Adipocyte (in vitro differentiated cells): ENCODE data around the gene ALDH3A1.

ENCODE experiments used
- DNase-seq: peaks from one replicate; pipeline ENCODE4 v3.0.0-alpha.2; 2015; ENCODE audit warnings: low read depth
- H3K27me3 ChIP-seq: replicated peaks from 2 replicates; pipeline ENCODE4 v1.7.0; 2013; ENCODE audit warnings: mild to moderate bottlenecking, low read length, moderate library complexity; ENCODE audit not compliant: control insufficient read depth, insufficient read depth
- H3K36me3 ChIP-seq: 2 replicates; pipeline ENCODE4 v1.7.0; 2013; ENCODE audit warnings: low read length, mild to moderate bottlenecking, moderate library complexity; ENCODE audit not compliant: control insufficient read depth, insufficient read depth, severe bottlenecking
- H3K4me1 ChIP-seq: 2 replicates; pipeline ENCODE4 v1.7.0; 2013; ENCODE audit warnings: mild to moderate bottlenecking, low read length, moderate library complexity; ENCODE audit not compliant: control insufficient read depth, insufficient read depth
- H3K4me3 ChIP-seq: 2 replicates; pipeline ENCODE4 v1.7.0; 2013; ENCODE audit warnings: mild to moderate bottlenecking, low read length, moderate library complexity
- H3K9ac ChIP-seq: 2 replicates; pipeline ENCODE4 v1.7.0; 2013; ENCODE audit warnings: mild to moderate bottlenecking, low read length, moderate library complexity
- H3K9me3 ChIP-seq: 2 replicates; pipeline ENCODE4 v1.7.0; 2013; ENCODE audit warnings: mild to moderate bottlenecking, low read length, moderate library complexity; ENCODE audit not compliant: control insufficient read depth

Gene ALDH3A1

DNA sequence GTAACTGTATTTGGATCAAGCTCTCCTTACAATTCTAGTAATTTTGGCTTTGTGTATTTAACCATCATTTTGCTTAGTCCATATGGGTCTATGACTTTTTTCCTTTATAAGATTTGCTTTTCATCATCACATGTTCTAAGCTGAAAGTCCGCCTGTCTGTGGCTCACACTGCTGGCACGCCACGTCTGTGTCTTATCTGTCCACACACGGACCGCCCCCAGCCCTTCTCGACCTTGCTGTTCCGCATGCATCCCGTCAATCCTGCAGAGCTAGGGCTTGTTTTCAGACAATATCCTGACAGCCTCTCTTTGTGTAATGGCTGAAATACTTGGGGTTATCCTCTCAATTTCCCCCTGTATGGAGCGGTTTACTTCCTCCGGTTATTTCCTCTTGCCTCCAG is 8.4 kb upstream of the ALDH3A1 start:
- no peaks in the 10 kb centered on the region for H3K36me3 ChIP-seq
- H3K9me3 ChIP-seq: no peaks in the 10 kb centered on the region
- peaks cover 8% of the 10 kb centered on the region for H3K27me3 ChIP-seq
- no peak overlapping the region for H3K4me3 ChIP-seq
- no peak overlapping the region for H3K9ac ChIP-seq
- DNase-seq: no peak
- H3K4me1 ChIP-seq: peaks cover 11% of the 10 kb centered on the region

DNA sequence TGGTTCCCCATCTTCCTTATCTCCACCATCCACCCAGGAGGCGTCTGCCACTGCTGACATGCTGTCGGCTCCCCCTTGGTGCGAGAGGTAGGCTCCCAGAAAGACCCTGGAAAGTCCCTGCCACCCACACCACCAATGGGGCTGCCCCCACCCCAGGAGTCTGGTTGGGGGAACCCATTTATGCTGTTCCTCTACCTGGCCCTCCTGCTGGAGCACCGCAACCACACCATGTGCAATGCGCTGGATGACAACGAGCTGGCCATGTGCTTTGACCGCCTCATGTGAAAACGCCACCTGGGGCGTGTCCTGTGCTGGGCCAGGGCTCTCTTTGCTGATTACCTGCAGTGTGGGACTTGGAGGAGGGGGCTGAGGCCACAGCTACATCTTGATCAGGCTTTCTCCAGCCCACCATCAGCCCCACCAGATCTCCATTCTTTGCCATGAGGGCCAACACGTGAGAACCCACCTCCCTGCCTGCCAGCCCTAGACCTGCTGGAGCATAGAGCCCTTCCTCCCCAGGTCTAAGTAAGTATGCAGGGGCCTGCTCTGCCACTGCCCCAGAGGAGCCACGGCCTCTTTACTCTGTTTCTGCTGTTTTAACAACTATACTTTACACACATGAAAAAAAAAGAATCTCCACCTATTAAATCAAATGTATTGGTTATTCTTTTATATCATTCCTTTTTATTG is 7.9 kb upstream of the ALDH3A1 start:
- Histone ChIP-seq H3K27me3 (peaks cover 5% of the 10 kb centered on the region), H3K36me3 (no peaks in the 10 kb centered on the region), H3K4me3 (no peak overlapping the region), H3K9ac (no peak overlapping the region), H3K4me1 (peaks cover 11% of the 10 kb centered on the region), H3K9me3 (no peaks in the 10 kb centered on the region)
- DNase-seq: no peak

- Histone ChIP-seq H3K9ac (no peak overlapping the region), H3K9me3 (no peaks in the 10 kb centered on the region), H3K27me3 (peaks cover 3% of the 10 kb centered on the region), H3K36me3 (no peaks in the 10 kb centered on the region), H3K4me1 (peaks cover 11% of the 10 kb centered on the region), H3K4me3 (no peak overlapping the region)
- DNase-seq: no peak
Observed at GRCh38 chr17:19755392-19755791, 7.3 kb upstream of the ALDH3A1 start.

DNA sequence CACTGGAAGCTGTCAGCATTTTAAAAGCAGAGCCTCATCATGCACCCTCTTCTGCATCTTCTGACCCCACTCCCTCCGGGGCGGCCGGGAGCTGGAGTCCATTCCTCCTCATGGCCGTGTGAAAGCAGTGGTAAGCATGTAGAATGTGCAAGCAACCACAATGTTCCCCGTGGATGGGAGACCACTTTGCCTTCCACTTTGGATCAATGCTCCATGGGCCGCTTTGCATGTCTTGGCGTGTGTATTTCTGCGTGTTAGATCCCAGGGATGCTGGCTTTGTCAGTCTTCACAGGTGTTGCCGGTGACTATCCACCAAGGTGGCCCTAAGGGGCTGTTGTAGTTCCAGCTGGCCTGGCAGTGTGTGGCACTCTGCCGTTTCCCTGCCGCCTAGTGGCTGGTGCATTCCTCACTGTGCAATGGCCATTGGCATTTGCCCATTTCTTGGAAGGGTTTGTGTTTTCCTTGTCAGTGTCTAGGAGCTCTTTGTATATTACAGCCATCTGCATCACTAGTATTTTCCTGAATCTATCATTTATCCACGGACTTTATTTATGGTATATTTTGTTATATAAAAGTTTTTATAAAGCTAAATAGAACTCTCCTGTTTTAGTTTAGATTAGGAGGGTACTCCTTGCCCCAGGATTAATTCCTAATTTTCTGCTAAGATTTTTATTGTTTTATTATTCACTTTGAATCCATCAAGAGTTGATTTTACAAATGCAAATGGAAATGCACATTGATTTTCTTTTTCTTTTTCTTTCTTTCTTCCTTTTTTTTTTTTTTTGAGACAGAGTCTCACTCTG is 5.8 kb upstream of the ALDH3A1 start:
- no peak for DNase-seq

GRCh38 chr17:19753051-19753509 is 5.0 kb upstream of the ALDH3A1 start:
- peak; percentile 93 for DNase-seq
- Histone ChIP-seq H3K36me3 (no peaks in the 10 kb centered on the region), H3K27me3 (peaks cover 12% of the 10 kb centered on the region), H3K4me3 (no peak overlapping the region), H3K9me3 (no peaks in the 10 kb centered on the region), H3K4me1 (peaks cover 11% of the 10 kb centered on the region), H3K9ac (no peak overlapping the region)

More for the DNA sequence above, 5.8 kb upstream of the ALDH3A1 start:
- H3K4me3 ChIP-seq: no peak overlapping the region
- no peak overlapping the region for H3K9ac ChIP-seq
- H3K4me1 ChIP-seq: peaks cover 11% of the 10 kb centered on the region
- H3K27me3 ChIP-seq: peaks cover 9% of the 10 kb centered on the region
- H3K36me3 ChIP-seq: no peaks in the 10 kb centered on the region
- H3K9me3 ChIP-seq: no peaks in the 10 kb centered on the region

DNA sequence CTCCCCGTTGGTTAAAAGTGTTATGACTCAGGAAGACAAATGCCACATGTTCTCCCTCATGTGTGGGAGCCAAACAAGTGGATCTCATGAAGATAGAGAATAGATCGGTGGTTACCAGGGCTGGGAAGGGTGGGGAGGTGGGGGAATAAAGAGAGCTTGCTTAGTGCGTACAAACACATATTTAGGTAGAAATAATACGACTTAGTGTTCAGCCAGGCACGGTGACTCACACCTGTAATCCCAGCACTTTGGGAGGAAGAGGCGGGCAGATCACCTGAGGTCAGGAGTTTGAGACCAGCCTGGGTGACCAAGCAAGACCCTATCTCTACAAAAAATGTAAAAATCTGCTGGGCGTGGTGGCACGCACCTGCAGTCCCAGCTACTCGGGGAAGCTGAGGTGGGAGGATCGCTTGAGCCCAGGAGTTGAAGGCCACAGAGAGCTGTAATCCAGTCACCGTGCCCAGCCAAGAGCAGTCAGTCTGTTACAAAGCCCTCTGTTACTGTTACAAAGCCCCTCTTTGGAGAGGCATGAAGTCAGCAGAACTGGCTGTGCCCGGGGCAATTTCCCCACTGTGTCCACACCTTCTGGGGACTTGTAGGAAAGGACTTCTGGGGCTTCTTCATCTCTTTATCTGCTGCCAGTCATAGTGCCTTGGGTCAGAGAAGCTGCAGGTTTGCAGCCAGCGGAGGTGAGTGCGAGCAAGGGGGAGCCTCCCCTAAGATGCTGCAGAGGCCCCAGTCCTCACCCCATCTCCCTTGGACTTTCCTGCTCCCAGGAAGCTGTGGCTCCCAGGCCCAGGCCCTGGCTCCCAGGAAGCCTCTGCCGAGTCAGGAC is 4.3 kb upstream of the ALDH3A1 start:
- Histone ChIP-seq H3K4me3 (no peak overlapping the region), H3K9me3 (no peaks in the 10 kb centered on the region), H3K9ac (no peak overlapping the region), H3K4me1 (peaks cover 11% of the 10 kb centered on the region), H3K36me3 (no peaks in the 10 kb centered on the region), H3K27me3 (peaks cover 18% of the 10 kb centered on the region)
- no peak for DNase-seq

GRCh38 chr17:19750835-19751234 is 2.7 kb upstream of the ALDH3A1 start:
- DNase-seq: no peak
- H3K36me3 ChIP-seq: no peaks in the 10 kb centered on the region
- no peak overlapping the region for H3K4me3 ChIP-seq
- H3K9ac ChIP-seq: no peak overlapping the region
- H3K9me3 ChIP-seq: no peaks in the 10 kb centered on the region
- H3K27me3 ChIP-seq: peaks cover 16% of the 10 kb centered on the region
- H3K4me1 ChIP-seq: peaks cover 11% of the 10 kb centered on the region

DNA sequence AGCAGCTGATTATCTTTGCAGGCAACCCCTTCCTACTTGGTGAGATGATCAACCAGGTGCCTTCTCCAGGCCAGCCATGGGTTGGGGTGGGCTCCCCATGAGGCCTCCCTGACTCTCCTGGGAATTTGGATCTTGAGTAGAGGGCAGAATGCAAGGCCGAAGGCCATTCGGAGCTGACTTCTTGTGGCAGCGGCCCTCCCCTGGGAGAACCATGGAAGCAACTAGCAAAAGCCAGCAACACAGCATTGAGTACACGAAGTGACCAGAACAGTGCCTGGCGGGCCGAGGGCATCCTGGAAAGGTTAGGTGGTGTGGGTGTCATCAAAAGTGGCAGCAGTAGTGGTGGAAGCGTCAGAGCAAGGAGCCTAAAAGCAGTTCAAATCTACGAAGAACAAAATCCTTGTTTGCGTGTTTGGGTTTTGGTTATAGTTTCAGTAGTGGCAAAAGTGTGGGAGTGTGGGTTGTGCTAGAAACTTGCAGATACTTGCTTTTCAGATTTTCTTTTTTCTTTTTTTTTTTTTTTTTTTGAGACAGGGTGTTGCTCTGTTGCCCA is 2.0 kb upstream of the ALDH3A1 start:
- no peaks in the 10 kb centered on the region for H3K9me3 ChIP-seq
- H3K9ac ChIP-seq: no peak overlapping the region
- no peak for DNase-seq
- no peak overlapping the region for H3K4me3 ChIP-seq
- no peaks in the 10 kb centered on the region for H3K36me3 ChIP-seq
- H3K27me3 ChIP-seq: peaks cover 23% of the 10 kb centered on the region
- peaks cover 14% of the 10 kb centered on the region for H3K4me1 ChIP-seq

GRCh38 chr17:19748807-19749193 is 702 bp upstream of the ALDH3A1 start:
- no peaks in the 10 kb centered on the region for H3K9me3 ChIP-seq
- no peak for DNase-seq
- H3K9ac ChIP-seq: no peak overlapping the region
- no peaks in the 10 kb centered on the region for H3K36me3 ChIP-seq
- H3K4me1 ChIP-seq: peaks cover 15% of the 10 kb centered on the region
- H3K27me3 ChIP-seq: peaks cover 23% of the 10 kb centered on the region
- H3K4me3 ChIP-seq: no peak overlapping the region

DNA sequence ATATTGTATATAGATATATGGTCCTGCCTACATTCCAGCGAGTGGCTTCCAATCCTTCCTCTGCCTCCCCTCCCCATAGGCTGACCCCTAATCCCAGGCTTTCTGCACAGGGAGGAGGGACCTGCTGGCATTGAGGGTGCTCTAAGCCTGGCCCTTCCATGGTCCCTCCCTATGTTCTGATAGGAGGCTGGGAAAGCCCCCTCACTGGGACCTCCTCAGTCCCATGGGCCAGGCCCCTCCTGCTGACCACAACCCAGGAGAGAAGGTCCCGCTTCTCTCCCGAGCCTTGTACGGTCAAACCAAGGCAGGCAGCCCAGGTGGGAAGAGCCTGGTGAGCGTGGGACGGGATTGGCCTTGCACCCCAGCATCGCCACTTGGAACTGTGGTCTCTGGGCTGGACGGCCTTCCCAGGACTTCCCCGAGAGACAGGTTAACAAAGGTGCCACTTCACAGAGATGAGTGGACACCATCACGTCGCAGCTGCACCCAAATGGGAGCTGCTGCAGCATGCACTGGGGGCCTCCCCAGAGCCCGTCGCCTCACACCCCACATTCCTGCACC is 859 bp downstream of the ALDH3A1 start:
- Histone ChIP-seq H3K9me3 (no peaks in the 10 kb centered on the region), H3K4me1 (peaks cover 4% of the 10 kb centered on the region)

More for the DNA sequence above, 859 bp downstream of the ALDH3A1 start:
- no peak for DNase-seq
- H3K4me3 ChIP-seq: no peak overlapping the region
- no peak overlapping the region for H3K9ac ChIP-seq
- peaks cover 32% of the 10 kb centered on the region for H3K27me3 ChIP-seq
- no peaks in the 10 kb centered on the region for H3K36me3 ChIP-seq
